MM.1S (cell line): Measurements from ENCODE around the gene MARK4.

Source experiments
- DNase-seq: peaks from one replicate; pipeline ENCODE4 v3.0.0-alpha.2; 2015
- H2AFZ ChIP-seq: fragments of 300-600 bp; sonication (generic); 2 replicates; pipeline ENCODE4 v1.6.0; 2016; ENCODE audit warnings: antibody characterized with exemption, low read length
- H3F3A ChIP-seq: fragments of 300-600 bp; sonication (generic); 2 replicates; pipeline ENCODE4 v1.6.1; 2016; ENCODE audit warnings: mild to moderate bottlenecking, antibody characterized with exemption, low read length, moderate library complexity, mixed read lengths; ENCODE audit not compliant: insufficient read depth
- H3K27ac ChIP-seq: fragments of 300-600 bp; sonication (generic); 2 replicates; pipeline ENCODE4 v1.5.1; 2016; ENCODE audit warnings: mild to moderate bottlenecking, low read length
- H3K27me3 ChIP-seq: fragments of 300-600 bp; sonication (generic); replicated peaks from 2 replicates; pipeline ENCODE4 v1.6.0; 2016; ENCODE audit warnings: low read length; ENCODE audit not compliant: insufficient read depth
- H3K36me3 ChIP-seq: fragments of 300-600 bp; sonication (generic); replicated peaks from 2 replicates; pipeline ENCODE4 v1.6.1; 2016; ENCODE audit warnings: mild to moderate bottlenecking, low read length, mixed read lengths; ENCODE audit not compliant: insufficient read depth
- H3K4me1 ChIP-seq: fragments of 300-600 bp; sonication (generic); 2 replicates; pipeline ENCODE4 v1.6.1; 2016; ENCODE audit warnings: low read length, mixed read lengths
- H3K4me2 ChIP-seq: fragments of 300-600 bp; sonication (generic); 2 replicates; pipeline ENCODE4 v1.6.0; 2016; ENCODE audit warnings: low read depth, low read length
- H3K4me3 ChIP-seq: fragments of 300-600 bp; sonication (generic); 2 replicates; pipeline ENCODE4 v1.5.1; 2016; ENCODE audit warnings: low read length, mixed read lengths
- H3K79me2 ChIP-seq: fragments of 300-600 bp; sonication (generic); 2 replicates; pipeline ENCODE4 v1.6.1; 2016; ENCODE audit warnings: mixed run types, low read length, mixed read lengths
- H3K9ac ChIP-seq: fragments of 300-600 bp; sonication (generic); 2 replicates; pipeline ENCODE4 v1.6.1; 2016; ENCODE audit warnings: low read length, mixed read lengths
- H3K9me2 ChIP-seq: fragments of 300-600 bp; sonication (generic); replicated peaks from 2 replicates; pipeline ENCODE4 v1.6.1; 2016; ENCODE audit warnings: mild to moderate bottlenecking, low read length, mixed read lengths; ENCODE audit not compliant: insufficient read depth
- H3K9me3 ChIP-seq: fragments of 300-600 bp; sonication (generic); replicated peaks from 2 replicates; pipeline ENCODE4 v1.6.1; 2016; ENCODE audit warnings: mild to moderate bottlenecking, low read length, mixed read lengths; ENCODE audit not compliant: insufficient read depth
- H4K20me1 ChIP-seq: fragments of 300-600 bp; sonication (generic); 2 replicates; pipeline ENCODE4 v1.6.1; 2016; ENCODE audit warnings: mild to moderate bottlenecking, low read length, moderate library complexity, mixed read lengths; ENCODE audit not compliant: insufficient read depth
- CTCF ChIP-seq: fragments of 300-600 bp; sonication (generic); IDR thresholded peaks from 2 replicates; pipeline ENCODE4 v1.5.1; 2016; ENCODE audit warnings: antibody characterized with exemption, low read length, mixed read lengths
- EZH2 ChIP-seq: fragments of 300-600 bp; sonication (generic); optimal IDR thresholded peaks from 2 replicates; pipeline ENCODE3; 2017; ENCODE audit warnings: low read depth, mild to moderate bottlenecking, antibody characterized with exemption, low read length, mixed read lengths
- EZH2phosphoT487 ChIP-seq: fragments of 300-600 bp; sonication (generic); IDR thresholded peaks from 2 replicates; pipeline ENCODE4 v1.6.1; 2018; ENCODE audit warnings: antibody characterized with exemption, low read length

Gene MARK4

GRCh38 chr19:45255611-45256157 lies 4.6 kb downstream of the MARK4 start:
- H4K20me1 ChIP-seq = no peaks in the 10 kb centered on the region
- H3K4me2 ChIP-seq = no peak overlapping the region
- peaks cover 5% of the 10 kb centered on the region; the same call in 1 of the 2 replicates for H3K4me1 ChIP-seq
- H3K9me3 ChIP-seq = no peaks in the 10 kb centered on the region
- no peak overlapping the region for H3K4me3 ChIP-seq
- no peaks in the 10 kb centered on the region for H3F3A ChIP-seq
- H2AFZ ChIP-seq = no peak overlapping the region
- peaks cover 9% of the 10 kb centered on the region; the same call in 1 of the 2 replicates for H3K79me2 ChIP-seq
- no peak for TF ChIP-seq EZH2
- no peak for TF ChIP-seq CTCF
- no peak for TF ChIP-seq EZH2phosphoT487
- H3K27me3 ChIP-seq = no peaks in the 10 kb centered on the region
- H3K27ac ChIP-seq = no peak overlapping the region
- DNase-seq = no peak
- H3K36me3 ChIP-seq = no peaks in the 10 kb centered on the region
- no peak overlapping the region for H3K9ac ChIP-seq
- H3K9me2 ChIP-seq = no peaks in the 10 kb centered on the region

DNA sequence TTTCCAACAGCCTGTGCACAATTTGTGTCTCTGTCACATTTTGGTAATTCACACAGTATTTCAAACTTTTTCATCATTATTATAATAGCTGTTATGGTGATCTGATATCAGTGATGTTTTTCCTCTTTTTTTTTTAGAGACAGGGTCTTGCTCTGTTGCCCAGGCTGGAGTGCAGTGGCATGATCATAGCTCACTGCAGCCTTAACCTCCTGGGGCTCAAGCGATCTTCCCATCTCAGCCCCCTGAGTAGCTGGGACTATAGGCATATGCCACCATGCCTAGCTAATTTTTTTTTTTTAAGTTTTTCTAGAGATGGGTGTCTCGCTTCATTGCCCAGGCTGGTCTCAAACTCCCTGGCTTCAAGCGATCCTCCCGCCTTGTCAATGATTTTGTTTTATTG lies 5.8 kb downstream of the MARK4 start:
- Histone ChIP-seq H3F3A (no peaks in the 10 kb centered on the region), H2AFZ (no peak overlapping the region), H3K4me2 (no peak overlapping the region), H3K4me1 (peaks cover 5% of the 10 kb centered on the region; the same call in 1 of the 2 replicates), H3K4me3 (no peak overlapping the region), H4K20me1 (no peaks in the 10 kb centered on the region), H3K27me3 (no peaks in the 10 kb centered on the region), H3K9ac (no peak overlapping the region), H3K36me3 (no peaks in the 10 kb centered on the region), H3K79me2 (peaks cover 6% of the 10 kb centered on the region; the same call in 1 of the 2 replicates), H3K9me3 (no peaks in the 10 kb centered on the region), H3K9me2 (no peaks in the 10 kb centered on the region), H3K27ac (no peak overlapping the region)
- TF ChIP-seq EZH2 (no peak), CTCF (no peak), EZH2phosphoT487 (no peak)
- no peak for DNase-seq

DNA sequence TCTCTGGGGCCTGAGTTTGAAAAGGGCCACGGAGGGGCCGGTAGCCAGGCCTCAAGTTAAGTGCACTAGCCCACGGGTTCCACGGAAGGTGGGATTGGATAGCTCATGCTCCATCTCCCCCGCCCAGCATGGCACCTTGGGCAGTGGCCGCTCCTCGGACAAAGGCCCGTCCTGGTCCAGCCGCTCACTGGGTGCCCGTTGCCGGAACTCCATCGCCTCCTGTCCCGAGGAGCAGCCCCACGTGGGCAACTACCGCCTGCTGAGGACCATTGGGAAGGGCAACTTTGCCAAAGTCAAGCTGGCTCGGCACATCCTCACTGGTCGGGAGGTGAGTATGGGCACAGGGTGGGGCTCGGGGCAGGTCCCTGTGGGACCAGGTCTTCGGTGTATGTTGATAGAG lies 7.8 kb downstream of the MARK4 start:
- no peaks in the 10 kb centered on the region for H3K36me3 ChIP-seq
- no peaks in the 10 kb centered on the region for H3K4me1 ChIP-seq

More for the DNA sequence above, 7.8 kb downstream of the MARK4 start:
- no peak overlapping the region for H3K4me3 ChIP-seq
- H3K9me3 ChIP-seq = no peaks in the 10 kb centered on the region
- no peak overlapping the region for H3K27ac ChIP-seq
- H3K27me3 ChIP-seq = no peaks in the 10 kb centered on the region
- no peak overlapping the region for H2AFZ ChIP-seq
- no peaks in the 10 kb centered on the region for H3F3A ChIP-seq
- no peaks in the 10 kb centered on the region for H4K20me1 ChIP-seq
- H3K9ac ChIP-seq = no peak overlapping the region
- no peaks in the 10 kb centered on the region for H3K79me2 ChIP-seq
- H3K9me2 ChIP-seq = no peaks in the 10 kb centered on the region
- DNase-seq = no peak
- no peak overlapping the region for H3K4me2 ChIP-seq
- TF ChIP-seq EZH2 (no peak), CTCF (no peak), EZH2phosphoT487 (no peak)
